HG02623 (cell line): ENCODE results near the gene FBXO48.
A peak's percentile ranks its signal among the peaks of the same experiment; 100 is the strongest.

Experiments used
- ATAC-seq: cut with Tn5 transposase; IDR thresholded peaks from one replicate; pipeline ENCODE4 v1.9.1; 2021; ENCODE audit warnings: moderate library complexity; ENCODE audit not compliant: unreplicated experiment

FBXO48 gene

DNA sequence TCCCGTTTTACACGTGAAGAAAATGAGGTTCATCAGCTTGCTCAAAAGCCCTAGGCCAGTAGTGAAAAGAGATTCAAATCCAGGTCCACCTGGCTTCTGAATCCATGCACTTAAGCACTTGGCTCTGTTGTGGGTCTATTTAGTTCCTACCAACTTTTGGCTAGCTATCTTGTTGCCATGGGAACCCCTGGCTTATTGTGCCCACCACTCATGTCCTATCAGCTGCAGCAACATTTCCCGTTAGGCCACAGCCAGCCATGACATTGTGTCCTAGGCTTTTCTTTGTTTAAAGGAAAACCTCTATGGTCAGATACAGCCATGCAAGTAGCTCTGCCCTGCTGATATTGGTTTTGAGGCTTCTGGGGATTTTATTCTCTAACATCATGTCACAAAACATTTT, 52.2 kb downstream of the FBXO48 start:
- ATAC-seq, result no peak

- no peak for ATAC-seq
Measured at GRCh38 chr2:68414452-68414851, 52.6 kb downstream of the FBXO48 start.

- no peak for ATAC-seq
Measured at GRCh38 chr2:68413466-68413865, 53.6 kb downstream of the FBXO48 start.

GRCh38 chr2:68412127-68412819, 54.8 kb downstream of the FBXO48 start:
- peak; percentile 33 for ATAC-seq

DNA sequence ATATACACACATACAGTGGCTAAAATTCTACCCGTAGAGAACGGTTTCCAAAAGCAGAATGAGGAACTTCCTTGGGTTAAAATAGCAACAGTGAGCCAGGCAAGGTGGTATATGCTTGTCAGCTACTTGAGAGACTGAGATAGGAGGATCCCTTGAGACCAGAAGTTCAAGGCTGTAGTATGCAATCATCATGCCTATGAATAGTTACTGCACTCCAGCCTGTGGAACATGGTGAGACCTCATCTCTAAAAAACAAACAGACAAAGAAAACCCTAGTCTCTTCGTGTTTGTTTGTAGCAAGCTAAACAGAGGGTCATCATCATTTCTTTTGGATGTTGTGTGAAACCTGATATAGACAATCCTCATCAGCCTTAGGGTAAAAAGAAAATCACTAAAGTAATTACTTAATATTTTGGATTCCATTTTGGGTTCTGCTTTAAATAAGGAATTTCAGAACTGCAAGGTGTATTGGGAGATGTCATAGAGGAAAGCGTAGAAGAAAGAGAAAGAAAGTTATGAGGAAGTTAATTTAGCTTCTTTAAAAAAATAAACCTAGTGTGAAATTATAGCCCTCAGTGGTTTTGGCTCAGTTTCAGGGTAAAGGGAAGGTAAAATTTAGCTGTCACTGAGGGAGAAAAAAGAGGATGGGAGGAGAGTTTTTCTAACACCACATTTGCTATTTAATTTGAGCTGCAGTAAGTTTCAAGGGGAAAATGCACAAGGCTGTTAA, 55.5 kb downstream of the FBXO48 start:
- peak; percentile 83 for ATAC-seq
